ENCODE measurements around the gene OSR1.

OSR1 gene

GRCh38 chr2:19351899-19352697 lies 6.3 kb downstream of the OSR1 start:
- Histone ChIP-seq H3K36me3 (ENCODE audit: control insufficient read depth in 1 of 2, insufficient read depth in 2 of 2, low read length in 2 of 2) (no peaks in the 10 kb centered on the region), H3K4me3 (ENCODE audit: low read depth in 1 of 2, low read length in 2 of 2) (no peak overlapping the region), H3K9me3 (ENCODE audit: control insufficient read depth in 1 of 2, low read length in 2 of 2) (no peaks in the 10 kb centered on the region), H3K9ac (ENCODE audit: low read depth in 1 of 2, low read length in 2 of 2) (no peak overlapping the region), H3K4me1 (ENCODE audit: control insufficient read depth in 1 of 2, insufficient read depth in 2 of 2, low read length in 2 of 2) (peaks cover 7 to 13% of the 10 kb centered on the region in 2 donors), H3K27ac (ENCODE audit: low read depth, low read length) (no peak overlapping the region), H3K27me3 (ENCODE audit: control insufficient read depth in 1 of 2, insufficient read depth in 2 of 2, low read length in 2 of 2) (peaks cover 70 to 77% of the 10 kb centered on the region in 2 donors)

GRCh38 chr2:19351499-19351898 lies 6.9 kb downstream of the OSR1 start:
- Histone ChIP-seq H3K9ac (ENCODE audit: low read depth in 1 of 2, low read length in 2 of 2) (no peak overlapping the region), H3K27ac (ENCODE audit: low read depth, low read length) (no peak overlapping the region), H3K27me3 (ENCODE audit: control insufficient read depth in 1 of 2, insufficient read depth in 2 of 2, low read length in 2 of 2) (peaks cover 64 to 71% of the 10 kb centered on the region in 2 donors), H3K4me1 (ENCODE audit: control insufficient read depth in 1 of 2, insufficient read depth in 2 of 2, low read length in 2 of 2) (peaks cover 11 to 18% of the 10 kb centered on the region in 2 donors), H3K4me3 (ENCODE audit: low read depth in 1 of 2, low read length in 2 of 2) (no peak overlapping the region), H3K9me3 (ENCODE audit: control insufficient read depth in 1 of 2, low read length in 2 of 2) (no peaks in the 10 kb centered on the region), H3K36me3 (ENCODE audit: control insufficient read depth in 1 of 2, insufficient read depth in 2 of 2, low read length in 2 of 2) (no peaks in the 10 kb centered on the region)

GRCh38 chr2:19350678-19351401 lies 7.6 kb downstream of the OSR1 start:
- Histone ChIP-seq H3K27me3 (ENCODE audit: control insufficient read depth in 1 of 2, insufficient read depth in 2 of 2, low read length in 2 of 2) (peaks cover 58 to 65% of the 10 kb centered on the region in 2 donors), H3K9me3 (ENCODE audit: control insufficient read depth in 1 of 2, low read length in 2 of 2) (no peaks in the 10 kb centered on the region), H3K4me1 (ENCODE audit: control insufficient read depth in 1 of 2, insufficient read depth in 2 of 2, low read length in 2 of 2) (peaks cover 11 to 18% of the 10 kb centered on the region in 2 donors), H3K9ac (ENCODE audit: low read depth in 1 of 2, low read length in 2 of 2) (no peak overlapping the region), H3K36me3 (ENCODE audit: control insufficient read depth in 1 of 2, insufficient read depth in 2 of 2, low read length in 2 of 2) (no peaks in the 10 kb centered on the region), H3K4me3 (ENCODE audit: low read depth in 1 of 2, low read length in 2 of 2) (peak overlapping the region in 1 of 2 donors; percentile 10), H3K27ac (ENCODE audit: low read depth, low read length) (no peak overlapping the region)

- Histone ChIP-seq H3K27ac (ENCODE audit: low read depth, low read length) (no peak overlapping the region), H3K9me3 (ENCODE audit: control insufficient read depth in 1 of 2, low read length in 2 of 2) (no peaks in the 10 kb centered on the region), H3K9ac (ENCODE audit: low read depth in 1 of 2, low read length in 2 of 2) (no peak overlapping the region), H3K4me1 (ENCODE audit: control insufficient read depth in 1 of 2, insufficient read depth in 2 of 2, low read length in 2 of 2) (peaks cover 11 to 18% of the 10 kb centered on the region in 2 donors), H3K27me3 (ENCODE audit: control insufficient read depth in 1 of 2, insufficient read depth in 2 of 2, low read length in 2 of 2) (peaks cover 50 to 57% of the 10 kb centered on the region in 2 donors), H3K4me3 (ENCODE audit: low read depth in 1 of 2, low read length in 2 of 2) (peak overlapping the region in 1 of 2 donors; percentile 10), H3K36me3 (ENCODE audit: control insufficient read depth in 1 of 2, insufficient read depth in 2 of 2, low read length in 2 of 2) (no peaks in the 10 kb centered on the region)
Measured at GRCh38 chr2:19349911-19350677, 8.3 kb downstream of the OSR1 start.

- Histone ChIP-seq H3K4me1 (ENCODE audit: control insufficient read depth in 1 of 2, insufficient read depth in 2 of 2, low read length in 2 of 2) (peaks cover 11 to 18% of the 10 kb centered on the region in 2 donors), H3K4me3 (ENCODE audit: low read depth in 1 of 2, low read length in 2 of 2) (peak overlapping the region in 1 of 2 donors; percentile 98), H3K27me3 (ENCODE audit: control insufficient read depth in 1 of 2, insufficient read depth in 2 of 2, low read length in 2 of 2) (peaks cover 36 to 43% of the 10 kb centered on the region in 2 donors)
Measured at GRCh38 chr2:19348692-19349091, 9.7 kb downstream of the OSR1 start.

GRCh38 chr2:19347619-19348562 lies 10.5 kb downstream of the OSR1 start:
- peak overlapping the region; percentile 97 to 98 for H3K9ac ChIP-seq (ENCODE audit: low read depth in 1 of 2, low read length in 2 of 2)
- H3K27ac ChIP-seq (ENCODE audit: low read depth, low read length): peak overlapping the region; percentile 91
- peaks cover 31 to 35% of the 10 kb centered on the region in 2 donors for H3K27me3 ChIP-seq (ENCODE audit: control insufficient read depth in 1 of 2, insufficient read depth in 2 of 2, low read length in 2 of 2)
- peaks cover 11 to 18% of the 10 kb centered on the region in 2 donors for H3K4me1 ChIP-seq (ENCODE audit: control insufficient read depth in 1 of 2, insufficient read depth in 2 of 2, low read length in 2 of 2)
- no peaks in the 10 kb centered on the region for H3K9me3 ChIP-seq (ENCODE audit: control insufficient read depth in 1 of 2, low read length in 2 of 2)
- peak overlapping the region; percentile 98 for H3K4me3 ChIP-seq (ENCODE audit: low read depth in 1 of 2, low read length in 2 of 2)
- no peaks in the 10 kb centered on the region for H3K36me3 ChIP-seq (ENCODE audit: control insufficient read depth in 1 of 2, insufficient read depth in 2 of 2, low read length in 2 of 2)

More at GRCh38 chr2:19348692-19349091, 9.7 kb downstream of the OSR1 start:
- H3K27ac ChIP-seq (ENCODE audit: low read depth, low read length): no peak overlapping the region
- no peaks in the 10 kb centered on the region for H3K36me3 ChIP-seq (ENCODE audit: control insufficient read depth in 1 of 2, insufficient read depth in 2 of 2, low read length in 2 of 2)
- no peaks in the 10 kb centered on the region for H3K9me3 ChIP-seq (ENCODE audit: control insufficient read depth in 1 of 2, low read length in 2 of 2)
- no peak overlapping the region for H3K9ac ChIP-seq (ENCODE audit: low read depth in 1 of 2, low read length in 2 of 2)

GRCh38 chr2:19346983-19347618 lies 11.3 kb downstream of the OSR1 start:
- Histone ChIP-seq H3K27me3 (ENCODE audit: control insufficient read depth in 1 of 2, insufficient read depth in 2 of 2, low read length in 2 of 2) (peaks cover 24 to 27% of the 10 kb centered on the region in 2 donors), H3K4me1 (ENCODE audit: control insufficient read depth in 1 of 2, insufficient read depth in 2 of 2, low read length in 2 of 2) (peaks cover 11 to 18% of the 10 kb centered on the region in 2 donors), H3K9ac (ENCODE audit: low read depth in 1 of 2, low read length in 2 of 2) (peak overlapping the region; percentile 97 to 98), H3K36me3 (ENCODE audit: control insufficient read depth in 1 of 2, insufficient read depth in 2 of 2, low read length in 2 of 2) (no peaks in the 10 kb centered on the region), H3K9me3 (ENCODE audit: control insufficient read depth in 1 of 2, low read length in 2 of 2) (no peaks in the 10 kb centered on the region), H3K4me3 (ENCODE audit: low read depth in 1 of 2, low read length in 2 of 2) (peak overlapping the region; percentile 98), H3K27ac (ENCODE audit: low read depth, low read length) (peak overlapping the region; percentile 91)

GRCh38 chr2:19337742-19338141 lies 20.7 kb downstream of the OSR1 start:
- no peaks in the 10 kb centered on the region for H3K36me3 ChIP-seq (ENCODE audit: control insufficient read depth in 1 of 2, insufficient read depth in 2 of 2, low read length in 2 of 2)
- no peaks in the 10 kb centered on the region for H3K9me3 ChIP-seq (ENCODE audit: control insufficient read depth in 1 of 2, low read length in 2 of 2)
- H3K27ac ChIP-seq (ENCODE audit: low read depth, low read length): no peak overlapping the region
- H3K4me1 ChIP-seq (ENCODE audit: control insufficient read depth in 1 of 2, insufficient read depth in 2 of 2, low read length in 2 of 2): no peaks in the 10 kb centered on the region
- H3K9ac ChIP-seq (ENCODE audit: low read depth in 1 of 2, low read length in 2 of 2): no peak overlapping the region
- H3K27me3 ChIP-seq (ENCODE audit: control insufficient read depth in 1 of 2, insufficient read depth in 2 of 2, low read length in 2 of 2): no peaks in the 10 kb centered on the region
- H3K4me3 ChIP-seq (ENCODE audit: low read depth in 1 of 2, low read length in 2 of 2): no peak overlapping the region

- H3K9me3 ChIP-seq (ENCODE audit: control insufficient read depth in 1 of 2, low read length in 2 of 2): no peaks in the 10 kb centered on the region
- no peak overlapping the region for H3K9ac ChIP-seq (ENCODE audit: low read depth in 1 of 2, low read length in 2 of 2)
- no peaks in the 10 kb centered on the region for H3K36me3 ChIP-seq (ENCODE audit: control insufficient read depth in 1 of 2, insufficient read depth in 2 of 2, low read length in 2 of 2)
- no peak overlapping the region for H3K4me3 ChIP-seq (ENCODE audit: low read depth in 1 of 2, low read length in 2 of 2)
- H3K4me1 ChIP-seq (ENCODE audit: control insufficient read depth in 1 of 2, insufficient read depth in 2 of 2, low read length in 2 of 2): no peaks in the 10 kb centered on the region
- H3K27ac ChIP-seq (ENCODE audit: low read depth, low read length): no peak overlapping the region
- no peaks in the 10 kb centered on the region for H3K27me3 ChIP-seq (ENCODE audit: control insufficient read depth in 1 of 2, insufficient read depth in 2 of 2, low read length in 2 of 2)
Measured at GRCh38 chr2:19337202-19337601, 21.2 kb downstream of the OSR1 start.

All from duodenal mucosa (tissue), 2 donors.